Sciatic nerve (tissue), 1 donor: ENCODE data around the gene LNP1. TPM values are rescaled to one million over a fixed set of nuclear protein-coding genes. Genes with fewer than 3 reads are reported as not detected.

Source experiments
- total RNA-seq: library from RNA; stranded (reverse); fragmentation: NEBNext Ultra II Directional; extraction: Animal tissue kit (Norgen Biotek cat#: 25700); gene quantifications from one replicate; pipeline ENCODE4 v1.2.1, GENCODE V29; 2021
- donor health status: DM: no; HTN: no; CAD: no.

The LNP1 gene
- total RNA-seq, 1 donor from 2014 or later, result 3.4 TPM

Other genes with a start within 250 kb of the LNP1 start
- 67.7 TPM for gene TBC1D23, start 140.5 kb upstream of the LNP1 start, total RNA-seq
- 34.0 TPM for gene NIT2, start 66.8 kb upstream of the LNP1 start, total RNA-seq
- 34.5 TPM for gene TOMM70, start 450 bp upstream of the LNP1 start, total RNA-seq
- 20.6 TPM for gene TMEM45A, start 91.1 kb downstream of the LNP1 start, total RNA-seq
- gene ADGRG7, start 208.1 kb downstream of the LNP1 start, total RNA-seq, result not detected